ENCODE data around the gene UNC119B. TPM values are rescaled to one million over a fixed set of nuclear protein-coding genes. Genes with fewer than 3 reads are reported as not detected.

Gene UNC119B
- total RNA-seq, 1 experiment from 2014 or later = 15.0 TPM

DNA sequence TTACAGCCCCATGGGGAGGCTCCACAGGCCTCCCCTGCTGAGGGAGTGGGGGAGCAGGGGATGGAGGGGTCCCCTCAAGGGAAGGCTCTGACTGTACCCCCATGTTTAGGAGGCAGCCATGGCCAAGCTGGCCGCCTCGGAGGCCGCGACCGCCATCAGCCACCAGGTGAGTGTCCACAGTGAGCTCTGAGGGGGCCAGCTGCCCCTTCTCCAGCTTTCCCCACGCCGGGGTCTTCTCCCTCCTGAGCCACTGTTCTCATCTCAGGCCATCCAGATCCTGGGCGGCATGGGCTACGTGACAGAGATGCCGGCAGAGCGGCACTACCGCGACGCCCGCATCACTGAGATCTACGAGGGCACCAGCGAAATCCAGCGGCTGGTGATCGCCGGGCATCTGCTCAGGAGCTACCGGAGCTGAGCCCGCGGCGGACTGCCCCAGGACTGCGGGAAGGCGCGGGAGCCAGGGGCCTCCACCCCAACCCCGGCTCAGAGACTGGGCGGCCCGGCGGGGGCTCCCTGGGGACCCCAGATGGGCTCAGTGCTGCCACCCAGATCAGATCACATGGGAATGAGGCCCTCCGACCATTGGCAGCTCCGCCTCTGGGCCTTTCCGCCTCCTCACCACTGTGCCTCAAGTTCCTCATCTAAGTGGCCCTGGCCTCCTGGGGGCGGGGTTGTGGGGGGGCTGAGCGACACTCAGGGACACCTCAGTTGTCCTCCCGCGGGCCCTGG, 28.9 kb downstream of the UNC119B start:
- DNase-seq (ENCODE audit: low read depth) = no peak

DNA sequence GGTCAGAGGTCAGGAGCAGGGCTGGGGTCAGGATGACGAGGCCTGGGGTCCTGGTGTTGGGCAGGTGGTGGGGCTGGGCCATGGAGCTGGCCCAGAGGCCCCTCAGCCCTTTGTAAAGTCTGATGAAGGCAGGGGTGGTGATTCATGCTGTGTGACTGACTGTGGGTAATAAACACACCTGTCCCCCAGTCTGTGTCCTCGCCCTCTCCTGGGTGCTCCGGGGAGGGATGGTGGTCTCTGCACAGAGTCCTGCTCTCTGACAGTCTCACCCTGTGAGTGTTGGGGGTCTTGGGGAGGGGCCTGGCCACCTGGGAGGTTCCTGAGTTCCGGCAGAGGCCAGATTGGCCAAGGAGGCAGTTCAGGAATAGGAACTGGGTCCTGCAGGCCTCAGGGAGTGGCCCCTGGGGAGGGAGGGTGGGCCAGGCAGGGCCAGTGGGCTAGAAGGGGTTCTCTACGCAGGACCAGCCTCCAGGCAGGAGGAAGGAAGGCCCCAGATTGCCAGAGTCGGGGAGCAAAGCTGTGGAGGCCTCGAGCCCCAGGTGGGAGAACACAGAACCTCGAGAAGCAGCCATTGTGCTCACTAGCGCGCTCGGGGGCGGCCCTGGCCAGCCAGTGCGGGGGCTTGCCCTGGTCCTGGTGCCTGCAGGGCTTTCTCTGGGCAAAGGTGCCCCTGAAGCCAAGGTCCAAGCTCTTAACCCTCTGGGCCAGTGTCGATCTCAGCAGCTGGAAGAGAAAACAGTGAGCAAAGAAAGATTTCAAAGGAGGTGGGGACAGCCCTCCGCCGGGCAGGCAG, 29.8 kb downstream of the UNC119B start:
- DNase-seq (ENCODE audit: low read depth) = no peak

- no peak for DNase-seq (ENCODE audit: low read depth)
Observed at GRCh38 chr12:120740871-120741270, 30.6 kb downstream of the UNC119B start.

DNA sequence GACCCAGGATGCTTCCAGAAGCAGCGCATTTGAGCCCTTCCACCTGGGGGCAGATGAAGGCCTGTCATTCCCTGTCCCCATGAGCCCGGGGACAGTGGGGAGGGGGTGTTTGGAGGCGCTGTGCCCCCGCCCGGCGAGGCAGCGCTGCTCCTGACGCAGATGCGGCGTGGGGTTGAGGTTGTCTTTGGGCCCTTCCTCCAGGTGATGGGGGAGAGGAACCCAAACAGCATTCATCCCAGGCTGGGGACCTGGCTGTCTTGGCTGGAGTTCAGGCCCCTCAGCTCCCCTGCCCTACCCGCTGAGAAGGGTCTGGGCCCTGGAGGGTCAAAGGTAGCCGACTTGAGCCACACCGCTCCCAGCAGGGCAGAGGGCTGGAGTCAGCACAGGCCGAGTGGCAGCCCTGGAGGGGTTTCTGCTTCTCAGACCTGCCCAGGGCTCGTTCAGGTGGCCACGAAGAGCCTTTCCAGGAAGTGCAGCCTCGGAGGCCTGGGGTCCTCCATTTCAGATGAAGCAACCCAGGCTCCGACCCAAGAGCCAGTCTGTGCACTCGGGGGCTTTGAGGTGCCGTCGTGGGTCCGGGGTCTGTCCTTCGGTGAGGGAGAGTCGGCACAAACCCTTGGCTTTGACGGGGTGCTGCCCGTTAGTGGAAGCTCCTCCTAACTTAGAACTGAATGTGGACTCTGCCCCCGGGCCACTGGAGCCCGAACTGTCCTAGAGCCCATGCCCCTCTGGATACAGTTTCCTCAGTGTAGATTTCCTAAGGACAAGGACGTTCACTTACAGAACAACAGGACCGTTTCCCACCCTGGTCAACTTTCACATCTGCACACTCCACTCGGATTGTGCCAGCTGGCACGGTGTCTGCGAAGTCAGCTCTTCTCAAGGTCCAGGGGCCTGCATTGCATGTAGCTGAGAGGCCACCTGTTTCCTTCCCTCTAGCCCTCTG, 31.5 kb downstream of the UNC119B start:
- no peak for DNase-seq (ENCODE audit: low read depth)

DNA sequence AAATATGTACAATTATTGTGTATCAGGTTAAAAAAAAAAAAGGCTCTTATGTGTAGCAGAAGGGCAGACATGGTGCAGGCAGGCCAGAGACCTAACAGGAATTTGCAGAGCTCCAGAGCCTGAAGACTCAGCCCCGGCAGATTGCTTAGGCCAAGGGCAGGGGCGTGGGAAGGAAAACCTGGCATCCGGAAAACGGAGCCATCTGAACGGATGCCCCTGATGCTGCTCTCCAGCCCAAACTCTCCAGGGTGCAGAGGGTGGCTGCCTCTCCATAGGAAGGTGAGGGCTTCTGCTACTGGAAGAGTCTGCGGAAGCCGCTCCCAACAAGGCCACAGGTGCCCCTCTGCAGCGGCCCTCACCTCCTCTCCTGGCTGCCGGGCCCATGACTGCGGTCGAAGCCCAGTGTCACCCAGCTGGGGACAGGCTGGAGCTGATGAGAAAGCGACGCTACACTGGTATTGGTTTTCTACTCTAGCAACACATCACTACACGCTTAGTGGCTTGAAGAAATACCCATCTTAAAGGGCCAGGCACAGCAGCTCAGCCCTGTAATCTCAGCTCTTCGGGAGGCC, 34.8 kb downstream of the UNC119B start:
- no peak for DNase-seq (ENCODE audit: low read depth)

DNA sequence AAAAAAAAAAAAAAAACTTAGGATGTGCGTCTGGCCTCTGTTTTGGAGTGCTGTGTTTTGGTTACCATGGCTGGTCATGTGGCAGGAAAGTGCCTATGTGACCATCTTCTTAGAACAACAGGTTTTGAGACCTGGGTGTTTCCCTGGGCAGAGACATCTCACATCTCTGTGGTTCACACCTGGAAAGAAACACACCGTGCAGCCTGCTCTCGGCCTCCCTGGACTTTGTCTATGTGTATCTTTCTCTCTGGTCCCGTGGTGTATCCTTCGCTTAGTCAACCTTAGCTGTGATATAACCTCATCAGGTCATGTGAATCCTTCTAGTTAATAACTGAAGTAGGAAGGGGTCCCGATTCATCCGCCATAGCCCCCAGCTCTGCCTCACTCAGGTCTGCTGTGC, 38.0 kb downstream of the UNC119B start:
- DNase-seq (ENCODE audit: low read depth) = no peak

DNA sequence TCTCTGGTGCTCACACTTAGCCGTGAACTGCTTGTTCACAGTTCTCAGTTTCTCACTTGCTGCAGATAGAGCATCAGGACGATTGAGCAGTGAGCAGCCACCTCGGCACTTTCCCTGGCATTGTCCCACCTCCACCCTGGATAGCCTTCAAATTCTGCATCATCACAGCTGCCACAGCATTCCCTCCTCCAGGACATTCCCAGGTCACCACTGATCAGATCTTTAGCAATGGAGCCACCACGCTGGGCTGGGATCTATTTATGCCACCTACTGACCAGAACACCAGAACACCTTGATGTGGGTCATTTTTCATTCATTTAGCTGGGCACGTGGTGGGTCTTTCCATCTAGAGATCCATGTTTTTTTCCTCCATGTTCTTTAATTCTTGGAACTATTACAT, 39.0 kb downstream of the UNC119B start:
- DNase-seq (ENCODE audit: low read depth) = no peak

- DNase-seq (ENCODE audit: low read depth) = no peak
Observed at GRCh38 chr12:120750806-120751205, 40.5 kb downstream of the UNC119B start.

- no peak for DNase-seq (ENCODE audit: low read depth)
Observed at GRCh38 chr12:120751389-120751788, 41.1 kb downstream of the UNC119B start.

- DNase-seq (ENCODE audit: low read depth) = no peak
Observed at GRCh38 chr12:120754792-120755191, 44.5 kb downstream of the UNC119B start.

GRCh38 chr12:120755269-120755668, 45.0 kb downstream of the UNC119B start:
- DNase-seq (ENCODE audit: low read depth) = no peak

DNA sequence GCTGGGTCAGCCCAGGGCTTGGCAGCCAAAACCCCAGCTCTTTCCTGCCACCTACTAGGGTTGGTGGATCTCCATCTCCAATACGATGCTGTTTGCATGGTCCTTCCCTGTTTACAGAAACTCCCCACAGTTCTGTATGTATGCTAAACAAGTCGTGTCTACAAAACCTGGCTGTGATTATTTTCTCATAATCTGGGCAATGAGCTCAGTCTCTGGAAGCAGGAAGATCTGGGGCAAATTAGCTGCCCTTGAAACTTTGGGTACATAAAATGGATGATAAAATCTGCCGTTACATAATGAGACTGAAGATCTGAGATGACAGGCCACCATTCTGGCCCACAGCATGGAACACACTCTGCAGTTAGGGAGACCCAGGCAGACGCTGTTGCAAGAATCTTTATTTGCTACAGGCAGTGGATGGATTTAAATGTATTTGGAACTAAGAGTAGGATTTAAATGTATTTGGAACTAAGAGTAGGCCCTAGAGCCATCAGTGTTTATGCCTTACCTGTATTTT, 47.0 kb downstream of the UNC119B start:
- DNase-seq (ENCODE audit: low read depth) = no peak

DNA sequence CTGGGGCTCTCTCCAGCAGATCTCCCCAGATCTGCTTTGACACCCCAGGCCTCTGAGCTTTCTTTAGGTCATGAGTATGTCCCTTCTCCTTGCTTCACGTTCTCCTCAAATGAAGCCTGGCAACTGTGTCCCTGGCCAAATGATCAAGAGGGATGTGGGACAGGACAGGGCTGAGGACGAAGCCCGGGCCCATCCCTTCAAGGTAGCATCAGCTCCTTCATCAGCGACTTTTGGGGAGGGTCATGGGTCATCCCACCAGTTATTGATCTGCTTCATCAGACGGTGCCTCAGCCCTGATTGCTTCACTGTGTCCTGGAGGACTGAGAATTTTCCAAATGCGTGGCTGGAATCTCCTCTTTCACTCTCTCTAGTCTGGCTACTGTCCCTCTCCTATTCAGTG, 47.7 kb downstream of the UNC119B start:
- DNase-seq (ENCODE audit: low read depth) = no peak

DNA sequence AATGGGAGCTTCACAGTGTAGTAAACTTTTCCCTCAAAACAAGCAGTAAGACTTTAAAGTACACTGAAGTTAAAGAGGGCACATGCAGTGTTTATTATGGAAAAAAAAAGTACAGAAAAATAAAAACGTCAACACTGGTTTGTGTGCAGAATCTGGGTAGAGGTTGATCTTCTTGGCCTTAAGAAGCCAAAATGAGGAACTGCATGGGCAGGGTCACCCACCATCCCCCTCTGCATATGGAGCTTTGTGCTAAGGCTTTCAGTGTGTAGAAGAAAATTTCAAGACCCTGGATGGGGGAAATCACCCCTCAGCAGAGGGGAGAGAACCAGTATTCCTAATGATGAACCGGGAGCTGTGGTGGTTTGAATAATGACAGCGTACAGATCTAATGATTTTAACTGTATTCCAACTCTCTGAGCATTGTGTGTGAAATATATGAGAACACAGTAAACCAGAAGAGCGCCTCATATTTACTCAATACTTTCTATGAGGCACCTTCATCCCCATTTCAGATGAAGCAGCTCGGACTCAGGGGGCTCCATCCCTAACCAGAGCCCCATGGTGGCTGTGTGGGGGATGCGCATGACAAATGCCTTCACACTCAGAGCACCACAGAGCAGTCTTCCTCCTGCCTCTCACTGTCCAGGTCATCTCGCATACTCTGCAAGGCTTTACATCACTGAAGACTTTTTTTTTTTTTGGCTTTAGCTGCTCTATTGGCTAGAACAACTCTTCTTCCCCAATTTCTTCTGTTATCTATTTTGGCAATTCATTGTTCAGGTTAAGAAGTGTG, 48.7 kb downstream of the UNC119B start:
- no peak for DNase-seq (ENCODE audit: low read depth)

GRCh38 chr12:120759591-120760348, 49.5 kb downstream of the UNC119B start:
- DNase-seq (ENCODE audit: low read depth) = no peak

DNA sequence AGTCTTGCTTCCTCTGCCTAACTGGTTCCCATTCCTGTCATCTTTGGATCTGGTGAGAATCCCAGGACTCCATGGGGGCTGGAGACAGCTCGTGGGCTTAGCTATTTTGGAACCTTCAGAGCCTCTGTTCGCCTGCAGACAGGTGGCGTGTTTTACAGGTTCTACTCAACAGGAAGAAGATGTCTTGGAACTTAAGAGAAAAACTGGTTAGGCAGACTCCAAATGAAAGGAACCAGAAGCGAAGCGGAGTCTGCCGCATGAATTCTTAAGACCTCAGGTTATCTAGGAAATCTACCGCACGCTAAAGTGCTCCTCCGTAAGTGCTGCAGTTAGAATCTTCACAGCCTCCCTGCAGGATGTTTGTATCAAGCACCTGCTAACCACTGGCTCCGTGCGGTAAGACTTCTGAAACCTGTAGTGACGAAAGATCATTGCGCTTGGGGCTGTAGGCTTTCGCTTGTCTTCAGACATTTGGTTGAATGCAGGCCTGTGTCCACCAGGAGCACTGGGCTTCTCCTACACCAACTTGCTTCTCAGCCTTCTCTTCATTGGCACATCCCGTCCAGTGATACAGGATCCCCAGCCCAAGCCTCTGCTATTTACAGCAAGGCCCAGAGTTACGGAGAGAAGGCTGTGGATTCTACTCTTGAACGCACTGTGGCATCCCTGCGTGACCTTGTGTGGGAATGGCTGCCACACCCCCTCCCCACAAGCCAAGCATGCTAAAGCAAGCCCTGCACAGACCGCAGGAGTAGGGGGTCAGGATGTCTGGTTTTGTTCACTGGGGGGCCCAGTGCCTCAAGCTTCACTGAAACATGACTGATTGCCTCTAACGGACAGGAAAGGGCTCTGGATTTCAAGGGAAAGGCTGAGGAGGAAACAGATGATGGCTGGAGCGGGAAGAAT, 50.3 kb downstream of the UNC119B start:
- DNase-seq (ENCODE audit: low read depth) = no peak

DNA sequence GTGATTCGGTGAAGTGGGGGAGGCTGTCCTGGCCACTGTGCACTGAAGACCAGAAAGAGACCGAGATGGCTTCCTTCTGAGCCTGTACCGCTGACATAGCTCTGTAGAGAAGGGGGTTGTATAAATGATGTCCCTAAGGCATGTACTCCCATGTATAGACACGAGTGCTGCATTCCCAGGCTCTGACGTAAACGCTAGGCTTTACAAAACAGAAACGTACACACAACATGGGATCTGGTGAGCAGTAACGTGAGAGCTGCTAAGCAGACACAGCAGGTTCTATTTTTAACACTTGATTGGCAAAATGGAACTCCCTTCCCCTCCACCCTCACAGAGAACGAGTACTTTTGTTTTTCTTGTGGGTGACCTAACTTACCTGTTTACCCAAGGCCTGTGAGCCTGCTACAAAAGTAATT, 51.3 kb downstream of the UNC119B start:
- DNase-seq (ENCODE audit: low read depth) = no peak

DNA sequence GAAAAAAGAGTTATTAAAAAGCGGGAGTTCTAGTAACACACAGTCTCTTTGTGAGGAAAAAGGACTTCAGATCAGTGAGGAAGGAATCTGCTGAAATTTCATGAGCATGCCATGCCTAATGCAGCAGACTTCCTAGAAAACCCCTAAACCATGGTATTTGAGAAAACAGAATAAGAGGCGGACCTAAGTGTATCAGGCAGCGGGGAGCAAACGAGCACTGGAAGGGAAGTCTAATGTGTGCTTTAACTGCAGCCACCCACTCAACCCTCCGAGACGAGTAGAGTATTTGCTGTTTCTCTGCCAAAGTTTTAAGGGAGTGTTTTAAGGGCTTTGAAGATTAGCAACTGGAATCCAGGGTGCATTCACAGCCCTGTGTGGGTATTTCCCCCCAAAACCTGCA, 51.8 kb downstream of the UNC119B start:
- DNase-seq (ENCODE audit: low read depth) = no peak

DNA sequence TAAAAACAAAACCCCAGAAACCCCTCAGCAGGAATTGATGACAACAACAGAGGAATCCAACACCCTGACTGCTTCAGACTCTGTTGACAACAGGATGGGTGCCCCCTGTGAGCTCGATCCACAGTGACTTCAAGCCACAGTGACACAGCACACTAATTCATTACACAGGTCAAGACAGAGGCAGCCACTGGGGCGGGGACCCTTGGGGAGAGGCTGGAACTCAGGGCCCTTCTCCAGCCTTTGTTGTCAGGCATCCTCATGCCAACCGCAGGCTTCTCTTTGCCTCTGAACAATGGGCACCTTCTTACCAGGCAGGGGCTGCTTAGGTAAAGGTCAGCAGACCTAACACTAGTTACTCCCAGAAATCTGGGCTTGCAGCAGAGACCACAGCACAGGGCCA, 53.0 kb downstream of the UNC119B start:
- DNase-seq (ENCODE audit: low read depth) = no peak
